Measurements from ENCODE around the gene KIF1B. TPM values are rescaled to one million over a fixed set of nuclear protein-coding genes. Genes with fewer than 3 reads are reported as not detected.
"Not testable (repeated sequence)": the region's sequence is repeated elsewhere in the genome, so short reads cannot be mapped to it uniquely, and the experiment has no call there.

Gene KIF1B
- total RNA-seq, 2 experiments from 2014 or later: 12.3 to 13.5 TPM

DNA sequence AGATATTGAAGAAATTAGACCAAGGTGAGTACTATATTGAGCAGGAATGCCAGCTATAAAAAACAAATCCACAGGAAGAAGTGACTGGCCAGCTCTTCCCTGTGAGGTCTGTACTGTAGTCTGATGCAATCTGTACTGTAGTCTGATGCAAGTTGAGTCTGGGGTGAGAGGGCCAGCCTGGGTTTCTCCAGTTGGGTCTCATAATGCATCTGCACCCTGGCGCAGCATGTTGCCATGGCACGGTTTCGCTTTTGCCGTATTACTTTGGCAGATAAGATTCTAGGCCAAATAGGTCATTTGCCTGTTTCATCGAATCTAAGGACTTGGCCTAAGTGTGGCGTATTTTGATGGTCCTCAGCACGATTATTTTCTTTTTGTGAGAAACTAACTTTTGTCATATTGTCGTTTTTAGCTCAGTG is 164.1 kb downstream of the KIF1B start:
- POLR2A ChIA-PET: no interaction called here
- Mint-ChIP-seq H3K4me3 (no peak overlapping the region), H3K36me3 (ENCODE audit: low read depth) (peaks cover 5% of the 10 kb centered on the region), H3K9me3 (ENCODE audit: low read depth) (no peaks in the 10 kb centered on the region), H3K4me1 (no peaks in the 10 kb centered on the region), H3K27me3 (no peaks in the 10 kb centered on the region), H3K27ac (no peak overlapping the region)
- ATAC-seq (no peak), DNase-seq (no peak)
- CTCF ChIA-PET: interaction anchor here (1.0 kb wide), 1 partner anchor 30 kb away, joined by 3 read pairs; no protein-coding TSS in a partner anchor
- intact Hi-C loops (cut with DNase I, micrococcal nuclease): no loop called here

DNA sequence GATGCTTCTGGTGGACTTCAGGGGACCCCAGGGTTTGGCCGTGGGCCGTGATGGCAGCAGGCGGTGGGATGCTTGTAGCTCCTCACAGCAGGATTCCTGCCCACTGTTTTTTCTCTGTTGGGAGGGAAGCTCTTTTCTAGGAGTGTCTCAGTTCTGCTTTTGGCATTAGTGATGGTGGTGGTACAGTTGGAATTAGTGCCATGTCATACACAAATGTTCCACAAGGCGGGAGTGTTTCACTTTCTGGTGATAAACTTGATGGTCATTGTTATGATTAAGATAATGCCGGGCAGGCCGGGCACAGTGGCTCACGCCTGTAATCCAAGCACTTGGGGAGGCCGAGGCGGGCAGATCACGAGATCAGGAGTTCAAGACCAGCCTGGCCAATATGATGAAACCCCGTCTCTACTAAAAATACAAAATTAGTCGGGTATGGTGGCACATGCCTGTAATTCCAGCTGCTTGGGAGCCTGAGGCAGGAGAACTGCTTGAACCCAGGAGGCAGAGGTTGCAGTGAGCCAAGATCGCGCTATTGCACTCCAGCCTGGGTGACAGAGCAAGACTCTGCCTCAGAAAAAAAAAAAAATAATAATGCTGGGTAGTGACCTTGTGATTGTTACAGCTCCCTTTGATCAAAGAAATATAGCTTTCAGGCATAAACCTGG is 167.1 kb downstream of the KIF1B start:
- CTCF ChIA-PET: interaction anchor here (0.7 to 2.1 kb wide), 4 partner anchors 20 to 210 kb away, joined by 3 to 6 read pairs (median 4); no protein-coding TSS in a partner anchor
- POLR2A ChIA-PET: interaction anchor here (0.7 kb wide), 1 partner anchor 93 kb away, joined by 3 read pairs; no protein-coding TSS in a partner anchor
- not testable (repeated sequence) for H3K4me3 Mint-ChIP-seq; H3K9me3 Mint-ChIP-seq (ENCODE audit: low read depth); H3K4me1 Mint-ChIP-seq; H3K27me3 Mint-ChIP-seq; H3K36me3 Mint-ChIP-seq (ENCODE audit: low read depth); H3K27ac Mint-ChIP-seq
- ATAC-seq: peak; percentile 42
- DNase-seq: peak; percentile 41
- intact Hi-C loops (cut with DNase I, micrococcal nuclease): loop anchor here (1.0 kb wide), 1 partner anchor 51 kb away; no protein-coding TSS in a partner anchor

DNA sequence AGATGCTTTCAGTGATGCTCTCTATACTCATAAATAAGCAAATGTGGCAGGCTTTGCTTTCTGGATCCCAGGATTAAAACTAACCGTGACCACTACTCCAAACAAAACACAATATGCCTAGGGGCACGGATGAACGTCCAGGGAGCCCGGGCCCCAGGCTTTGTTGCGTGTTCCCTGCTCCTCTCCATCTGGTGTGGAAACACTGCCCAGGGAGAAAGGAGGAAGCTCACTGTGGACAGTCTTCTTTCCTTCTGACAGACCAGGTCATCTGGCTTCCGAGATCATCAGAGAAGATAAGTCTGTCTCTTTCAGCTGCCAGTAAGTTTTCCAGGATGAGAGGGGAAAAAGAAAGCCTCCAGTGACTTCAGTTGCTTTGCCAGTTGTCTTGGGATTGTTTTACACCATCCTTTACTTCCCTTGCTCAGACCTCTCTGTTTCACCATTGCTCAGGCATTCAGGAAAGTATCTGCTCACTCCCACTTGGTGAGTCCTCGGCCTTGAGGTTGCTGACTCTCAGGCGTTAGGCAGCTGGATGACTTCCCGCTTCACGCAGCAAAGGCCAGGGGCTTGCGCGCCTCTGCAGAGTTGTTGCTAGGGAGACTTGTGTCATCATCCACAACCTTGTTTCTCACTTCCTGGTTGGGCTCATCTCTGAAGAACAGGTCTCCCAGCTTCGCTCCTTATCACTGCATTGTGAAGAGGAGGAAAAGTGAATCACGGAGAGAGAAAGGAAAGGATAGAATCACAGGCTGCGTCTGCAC is 167.9 kb downstream of the KIF1B start:
- Mint-ChIP-seq H3K27ac (no peak overlapping the region), H3K4me1 (no peaks in the 10 kb centered on the region), H3K9me3 (ENCODE audit: low read depth) (no peaks in the 10 kb centered on the region), H3K27me3 (no peaks in the 10 kb centered on the region), H3K36me3 (ENCODE audit: low read depth) (peaks cover 5% of the 10 kb centered on the region), H3K4me3 (no peak overlapping the region)
- CTCF ChIA-PET: interaction anchor here (0.5 to 2.1 kb wide), 4 partner anchors 51 to 807 kb away, joined by 3 to 6 read pairs (median 4); no protein-coding TSS in a partner anchor
- DNase-seq (no peak), ATAC-seq (no peak)
- POLR2A ChIA-PET: no interaction called here
- intact Hi-C loops (cut with DNase I, micrococcal nuclease): no loop called here

- ChIA-PET CTCF (interaction anchor here (0.7 kb wide), 1 partner anchor 587 kb away, joined by 3 read pairs; no protein-coding TSS in a partner anchor), POLR2A (no interaction called here)
- H3K27me3 Mint-ChIP-seq: no peaks in the 10 kb centered on the region
Observed at GRCh38 chr1:10379101-10379620, 168.8 kb downstream of the KIF1B start.

DNA sequence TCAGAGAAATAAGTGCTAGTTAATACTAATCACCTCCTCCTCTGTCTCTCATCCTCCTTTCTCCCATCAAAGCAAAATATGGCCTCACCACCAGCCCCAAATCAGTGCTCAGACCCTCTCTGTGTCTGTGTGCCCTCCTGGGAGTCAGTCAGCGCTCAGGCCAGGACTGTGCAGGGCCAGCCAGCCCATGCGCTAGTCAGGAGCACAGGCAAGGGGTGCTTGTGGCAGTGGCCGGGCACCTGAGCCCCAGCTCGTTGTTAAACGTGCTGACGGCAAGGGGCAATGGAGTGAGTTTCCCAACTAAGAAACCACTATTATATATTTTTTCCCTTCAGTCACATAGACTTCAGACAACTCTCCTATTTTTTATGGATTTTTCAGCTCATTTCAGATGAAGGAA is 169.3 kb downstream of the KIF1B start:
- H3K27ac Mint-ChIP-seq: no peak overlapping the region
- H3K27me3 Mint-ChIP-seq: no peaks in the 10 kb centered on the region
- no peaks in the 10 kb centered on the region for H3K4me1 Mint-ChIP-seq
- ChIA-PET POLR2A (no interaction called here), CTCF (interaction anchor here (0.7 kb wide), 1 partner anchor 587 kb away, joined by 3 read pairs; no protein-coding TSS in a partner anchor)
- no peak overlapping the region for H3K4me3 Mint-ChIP-seq
- peaks cover 5% of the 10 kb centered on the region for H3K36me3 Mint-ChIP-seq (ENCODE audit: low read depth)
- no peaks in the 10 kb centered on the region for H3K9me3 Mint-ChIP-seq (ENCODE audit: low read depth)
- DNase-seq: no peak
- intact Hi-C loops (cut with DNase I, micrococcal nuclease): no loop called here
- ATAC-seq: no peak

More at GRCh38 chr1:10379101-10379620, 168.8 kb downstream of the KIF1B start:
- ATAC-seq: no peak
- Mint-ChIP-seq H3K27ac (no peak overlapping the region), H3K4me3 (no peak overlapping the region), H3K36me3 (ENCODE audit: low read depth) (peaks cover 5% of the 10 kb centered on the region), H3K9me3 (ENCODE audit: low read depth) (no peaks in the 10 kb centered on the region), H3K4me1 (no peaks in the 10 kb centered on the region)
- intact Hi-C loops (cut with DNase I, micrococcal nuclease): no loop called here
- DNase-seq: no peak

GRCh38 chr1:10380594-10381275 is 170.4 kb downstream of the KIF1B start:
- CTCF ChIA-PET: no interaction called here
- peak overlapping the region; percentile 61 for H3K27ac Mint-ChIP-seq
- intact Hi-C loops (cut with DNase I, micrococcal nuclease): no loop called here

DNA sequence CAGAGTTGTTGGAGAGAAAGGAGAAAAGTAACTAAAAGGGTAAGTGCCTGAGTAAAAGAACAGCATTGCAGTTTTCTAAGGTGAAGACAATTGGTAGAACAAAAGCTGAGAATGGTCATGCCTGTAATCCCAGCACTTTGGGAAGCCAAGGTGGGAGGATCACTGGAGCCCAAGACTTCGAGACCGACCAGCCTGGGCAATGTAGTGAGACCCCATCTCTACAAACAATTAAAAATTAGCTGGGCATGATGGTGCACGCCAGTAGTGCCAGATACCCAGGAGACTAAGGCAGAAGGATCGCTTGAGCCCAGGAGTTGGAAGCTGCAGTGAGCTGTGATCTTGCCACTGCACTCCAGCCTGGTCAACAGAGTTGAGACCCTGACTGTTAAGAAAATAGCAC is 173.3 kb downstream of the KIF1B start:
- ATAC-seq (no peak), DNase-seq (no peak)
- Mint-ChIP-seq H3K4me1 (peaks cover 6% of the 10 kb centered on the region), H3K27me3 (no peaks in the 10 kb centered on the region), H3K9me3 (ENCODE audit: low read depth) (no peaks in the 10 kb centered on the region), H3K27ac (no peak overlapping the region), H3K36me3 (ENCODE audit: low read depth) (no peaks in the 10 kb centered on the region), H3K4me3 (no peak overlapping the region)
- CTCF ChIA-PET: no interaction called here
- intact Hi-C loops (cut with DNase I, micrococcal nuclease): no loop called here
- POLR2A ChIA-PET: interaction anchor here (0.6 kb wide), 1 partner anchor 303 kb away, joined by 3 read pairs; no protein-coding TSS in a partner anchor

More at GRCh38 chr1:10380594-10381275, 170.4 kb downstream of the KIF1B start:
- POLR2A ChIA-PET: interaction anchor here (0.6 kb wide), 1 partner anchor 105 kb away, joined by 7 read pairs; no protein-coding TSS in a partner anchor
- H3K27me3 Mint-ChIP-seq: no peaks in the 10 kb centered on the region
- peaks cover 5% of the 10 kb centered on the region for H3K36me3 Mint-ChIP-seq (ENCODE audit: low read depth)
- H3K4me1 Mint-ChIP-seq: no peaks in the 10 kb centered on the region
- no peaks in the 10 kb centered on the region for H3K9me3 Mint-ChIP-seq (ENCODE audit: low read depth)
- DNase-seq: no peak
- ATAC-seq: no peak
- no peak overlapping the region for H3K4me3 Mint-ChIP-seq

DNA sequence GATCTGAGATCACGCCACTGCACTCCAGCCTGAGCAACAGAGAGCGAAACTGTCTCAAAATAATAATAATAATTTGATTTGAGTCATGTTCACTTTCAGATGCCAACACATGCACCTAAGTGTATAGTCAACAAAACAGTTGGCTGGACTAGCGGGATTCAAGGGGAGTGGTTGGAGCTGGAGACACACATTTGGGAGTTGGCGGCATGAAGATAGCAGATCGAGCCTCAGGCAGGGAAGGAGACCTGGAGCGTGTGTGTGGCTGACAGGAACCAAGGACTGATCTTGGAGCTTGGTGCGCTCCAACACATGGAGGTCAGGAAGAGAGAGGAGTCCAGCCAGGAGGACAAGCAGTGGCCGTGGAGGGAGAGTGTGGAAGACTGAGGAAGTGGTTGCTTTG is 173.8 kb downstream of the KIF1B start:
- Mint-ChIP-seq H3K27ac (no peak overlapping the region), H3K27me3 (no peaks in the 10 kb centered on the region), H3K9me3 (ENCODE audit: low read depth) (no peaks in the 10 kb centered on the region), H3K36me3 (ENCODE audit: low read depth) (no peaks in the 10 kb centered on the region), H3K4me1 (peaks cover 6% of the 10 kb centered on the region), H3K4me3 (no peak overlapping the region)
- DNase-seq (no peak), ATAC-seq (no peak)
- POLR2A ChIA-PET: interaction anchor here (0.6 kb wide), 1 partner anchor 303 kb away, joined by 3 read pairs; no protein-coding TSS in a partner anchor
- CTCF ChIA-PET: no interaction called here
- intact Hi-C loops (cut with DNase I, micrococcal nuclease): no loop called here

DNA sequence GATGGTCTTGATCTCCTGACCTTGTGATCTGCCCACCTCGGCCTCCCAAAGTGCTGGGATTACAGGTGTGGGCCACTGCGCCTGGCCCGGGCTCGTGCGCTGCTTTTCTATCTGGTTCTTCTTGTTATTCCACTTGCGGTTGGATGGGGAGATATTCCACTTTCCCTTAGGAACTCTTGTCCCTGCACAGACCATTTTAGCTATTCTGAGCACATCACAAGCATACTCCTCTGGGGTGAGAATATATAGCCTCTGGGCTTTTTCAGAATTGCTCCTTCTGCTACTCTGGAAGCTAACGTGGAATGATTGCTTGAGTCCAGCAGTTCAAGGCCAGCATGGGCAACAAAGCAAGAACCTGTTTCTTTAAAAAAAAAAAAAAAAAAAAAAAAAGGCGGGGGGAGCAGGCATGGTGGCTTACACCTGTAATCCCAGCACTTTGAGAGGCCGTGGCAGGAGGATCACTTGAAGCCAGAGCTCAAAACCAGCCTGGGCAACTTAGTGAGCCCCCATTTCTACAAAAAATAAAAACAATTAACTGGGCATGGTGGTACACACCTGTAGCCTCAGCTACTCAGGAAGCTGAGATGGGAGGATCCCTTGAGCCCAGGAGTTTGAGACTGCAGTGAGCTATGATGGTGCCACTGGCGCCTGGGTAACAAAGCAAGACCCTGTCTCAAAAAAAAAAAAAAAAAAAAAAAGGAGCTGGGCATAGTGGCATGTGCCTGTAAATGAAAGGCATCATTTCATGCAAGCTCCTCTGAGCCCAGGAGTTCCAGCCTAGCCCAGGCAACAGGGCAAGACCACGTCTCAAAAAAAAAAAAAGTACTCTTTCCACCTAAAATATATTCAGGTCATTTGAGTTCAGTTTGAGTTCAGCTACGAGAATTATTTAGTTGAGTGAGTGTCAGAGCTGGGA is 176.6 kb downstream of the KIF1B start:
- no peak overlapping the region for H3K4me3 Mint-ChIP-seq
- CTCF ChIA-PET: interaction anchor here (0.5 to 1.1 kb wide), 4 partner anchors 12 to 968 kb away, joined by 3 to 7 read pairs (median 4); partner anchors contain the start of gene PGD
- POLR2A ChIA-PET: no interaction called here
- H3K36me3 Mint-ChIP-seq (ENCODE audit: low read depth): no peaks in the 10 kb centered on the region
- DNase-seq: no peak
- H3K27me3 Mint-ChIP-seq: no peaks in the 10 kb centered on the region
- no peak for ATAC-seq
- H3K27ac Mint-ChIP-seq: no peak overlapping the region
- H3K4me1 Mint-ChIP-seq: peaks cover 6% of the 10 kb centered on the region
- no peaks in the 10 kb centered on the region for H3K9me3 Mint-ChIP-seq (ENCODE audit: low read depth)
- intact Hi-C loops (cut with DNase I, micrococcal nuclease): no loop called here

- Mint-ChIP-seq H3K4me1 (peaks cover 6% of the 10 kb centered on the region), H3K27ac (no peak overlapping the region), H3K36me3 (ENCODE audit: low read depth) (no peaks in the 10 kb centered on the region), H3K27me3 (no peaks in the 10 kb centered on the region), H3K4me3 (no peak overlapping the region), H3K9me3 (ENCODE audit: low read depth) (no peaks in the 10 kb centered on the region)
- ATAC-seq (peak; percentile 23), DNase-seq (no peak)
- ChIA-PET POLR2A (no interaction called here), CTCF (interaction anchor here (0.5 to 1.1 kb wide), 4 partner anchors 11 to 472 kb away, joined by 3 to 7 read pairs (median 3); partner anchors contain the start of gene PGD)
- intact Hi-C loops (cut with DNase I, micrococcal nuclease): no loop called here
Observed at GRCh38 chr1:10387677-10388386, 177.5 kb downstream of the KIF1B start.
